DOHH2 (cell line): ENCODE results near the gene F13A1.

Source experiments
- H3F3A ChIP-seq: fragments of 200-600 bp; sonication (generic), shearing (Covaris generic); 2 replicates; pipeline ENCODE4 v1.6.0; 2016; ENCODE audit warnings: antibody characterized with exemption, mild to moderate bottlenecking; ENCODE audit not compliant: control insufficient read depth, insufficient read depth
- H3K27ac ChIP-seq: fragments of 200-600 bp; sonication (generic); 2 replicates; pipeline ENCODE4 v1.5.1; 2014; ENCODE audit warnings: low read depth, mild to moderate bottlenecking, low read length, moderate library complexity
- H3K27me3 ChIP-seq: fragments of 200-600 bp; sonication (generic); 2 replicates; pipeline ENCODE4 v1.6.1; 2014; ENCODE audit warnings: mild to moderate bottlenecking, low read length, mixed read lengths; ENCODE audit not compliant: control insufficient read depth
- H3K36me3 ChIP-seq: fragments of 200-600 bp; sonication (generic); 2 replicates; pipeline ENCODE4 v1.6.1; 2014; ENCODE audit warnings: mild to moderate bottlenecking, low read length, moderate library complexity, mixed read lengths; ENCODE audit not compliant: control insufficient read depth
- H3K4me1 ChIP-seq: fragments of 200-600 bp; sonication (generic); 2 replicates; pipeline ENCODE4 v1.6.1; 2014; ENCODE audit warnings: mild to moderate bottlenecking, low read length, mixed read lengths; ENCODE audit not compliant: control insufficient read depth
- H3K4me2 ChIP-seq: fragments of 200-600 bp; sonication (generic); 2 replicates; pipeline ENCODE4 v1.6.0; 2014; ENCODE audit warnings: mild to moderate bottlenecking, low read length, moderate library complexity
- H3K4me3 ChIP-seq: fragments of 200-600 bp; sonication (generic); 2 replicates; pipeline ENCODE4 v1.5.1; 2014; ENCODE audit warnings: mild to moderate bottlenecking, low read length, mixed read lengths
- H3K79me2 ChIP-seq: fragments of 200-600 bp; sonication (generic); 2 replicates; pipeline ENCODE4 v1.6.1; 2014; ENCODE audit warnings: mild to moderate bottlenecking, low read length, mixed read lengths; ENCODE audit not compliant: control insufficient read depth
- H3K9me2 ChIP-seq: fragments of 200-600 bp; sonication (generic); replicated peaks from 2 replicates; pipeline ENCODE4 v1.6.1; 2014; ENCODE audit warnings: mild to moderate bottlenecking, low read length, mixed read lengths; ENCODE audit not compliant: control insufficient read depth
- H3K9me3 ChIP-seq: fragments of 200-600 bp; sonication (generic); 2 replicates; pipeline ENCODE4 v1.6.1; 2014; ENCODE audit warnings: antibody characterized with exemption, low read length, mixed read lengths; ENCODE audit not compliant: control insufficient read depth, insufficient read depth
- H4K20me1 ChIP-seq: fragments of 200-600 bp; sonication (generic); 2 replicates; pipeline ENCODE4 v1.6.0; 2014; ENCODE audit warnings: low read depth, mild to moderate bottlenecking, antibody characterized with exemption, low read length, moderate library complexity; ENCODE audit not compliant: control insufficient read depth, insufficient read depth
- CTCF ChIP-seq: fragments of 200-600 bp; sonication (generic); IDR thresholded peaks from one replicate; pipeline ENCODE4 v1.5.1; 2014; ENCODE audit warnings: antibody characterized with exemption, mild to moderate bottlenecking, low read depth, low read length; ENCODE audit not compliant: poor library complexity, severe bottlenecking
- EZH2phosphoT487 ChIP-seq: fragments of 200-600 bp; sonication (generic); IDR thresholded peaks from 2 replicates; pipeline ENCODE4 v1.6.1; 2017; ENCODE audit warnings: borderline replicate concordance, mild to moderate bottlenecking, antibody characterized with exemption, low read length, moderate library complexity, mixed read lengths

Gene F13A1

GRCh38 chr6:6166064-6166463 lies 154.4 kb downstream of the F13A1 start:
- peaks cover 12% of the 10 kb centered on the region for H3K4me1 ChIP-seq
- no peak overlapping the region for H3K4me3 ChIP-seq
- no peaks in the 10 kb centered on the region for H3K9me2 ChIP-seq
- H3K27ac ChIP-seq: no peak overlapping the region
- H4K20me1 ChIP-seq: no peaks in the 10 kb centered on the region
- no peaks in the 10 kb centered on the region for H3K79me2 ChIP-seq
- no peaks in the 10 kb centered on the region for H3K27me3 ChIP-seq
- no peaks in the 10 kb centered on the region for H3K36me3 ChIP-seq
- TF ChIP-seq EZH2phosphoT487 (no peak), CTCF (no peak)
- H3K9me3 ChIP-seq: no peaks in the 10 kb centered on the region
- H3K4me2 ChIP-seq: no peak overlapping the region
- no peaks in the 10 kb centered on the region for H3F3A ChIP-seq

- Histone ChIP-seq H3K27me3 (no peaks in the 10 kb centered on the region), H4K20me1 (no peaks in the 10 kb centered on the region), H3F3A (no peaks in the 10 kb centered on the region), H3K79me2 (no peaks in the 10 kb centered on the region), H3K36me3 (no peaks in the 10 kb centered on the region), H3K9me2 (no peaks in the 10 kb centered on the region), H3K4me3 (no peak overlapping the region), H3K4me2 (no peak overlapping the region), H3K9me3 (no peaks in the 10 kb centered on the region), H3K4me1 (peaks cover 12% of the 10 kb centered on the region), H3K27ac (no peak overlapping the region)
- TF ChIP-seq EZH2phosphoT487 (no peak), CTCF (no peak)
These were observed 156.1 kb downstream of the F13A1 start for GRCh38 chr6:6164367-6164766.

GRCh38 chr6:6154335-6154734 lies 166.1 kb downstream of the F13A1 start:
- Histone ChIP-seq H4K20me1 (no peaks in the 10 kb centered on the region), H3K27ac (no peak overlapping the region)

More at GRCh38 chr6:6154335-6154734, 166.1 kb downstream of the F13A1 start:
- Histone ChIP-seq H3K9me2 (no peaks in the 10 kb centered on the region), H3K79me2 (no peaks in the 10 kb centered on the region), H3K27me3 (no peaks in the 10 kb centered on the region), H3K36me3 (no peaks in the 10 kb centered on the region), H3K9me3 (no peaks in the 10 kb centered on the region), H3K4me3 (no peak overlapping the region), H3K4me1 (no peaks in the 10 kb centered on the region), H3F3A (no peaks in the 10 kb centered on the region), H3K4me2 (no peak overlapping the region)
- no peak for TF ChIP-seq EZH2phosphoT487
- TF ChIP-seq CTCF: no peak
